Esophagus muscularis mucosa (tissue), 3 donors: ENCODE data around the gene AIFM3.

ENCODE experiments used
- CTCF ChIP-seq, 3 experiments: fragments of 200-600 bp in 2 of 3; fragments of 450-650 bp in 1 of 3; sonication (generic) in 2 of 3; IDR thresholded peaks; one replicate each; pipeline ENCODE4 v1.5.1; 2017 to 2019; ENCODE audit warnings: antibody characterized with exemption in 3 of 3, mild to moderate bottlenecking in 2 of 3, moderate library complexity in 1 of 3
- POLR2AphosphoS5 ChIP-seq, 2 donors: sonication (generic); formaldehyde crosslinking; IDR thresholded peaks; one replicate each; pipeline ENCODE4 v1.6.1; 2017; ENCODE audit warnings: antibody characterized with exemption in 2 of 2

- peak; percentile 60 to 70 (median 67) for TF ChIP-seq CTCF (IDR thresholded peaks at IDR 0.05)
- peak; percentile 98 to 99 for TF ChIP-seq POLR2AphosphoS5 (IDR thresholded peaks at IDR 0.05)
Measured at GRCh38 chr22:20981787-20982562, 14.9 kb downstream of the AIFM3 start, which contains the start of gene LZTR1.
